Adipocyte (in vitro differentiated cells): ENCODE results near the gene ADCY6.
"Not testable (repeated sequence)": the region's sequence is repeated elsewhere in the genome, so short reads cannot be mapped to it uniquely, and the experiment has no call there.

Source experiments
- DNase-seq: peaks from one replicate; pipeline ENCODE4 v3.0.0-alpha.2; 2015; ENCODE audit warnings: low read depth
- H3K27me3 ChIP-seq: replicated peaks from 2 replicates; pipeline ENCODE4 v1.7.0; 2013; ENCODE audit warnings: mild to moderate bottlenecking, low read length, moderate library complexity; ENCODE audit not compliant: control insufficient read depth, insufficient read depth
- H3K36me3 ChIP-seq: 2 replicates; pipeline ENCODE4 v1.7.0; 2013; ENCODE audit warnings: low read length, mild to moderate bottlenecking, moderate library complexity; ENCODE audit not compliant: control insufficient read depth, insufficient read depth, severe bottlenecking
- H3K4me1 ChIP-seq: 2 replicates; pipeline ENCODE4 v1.7.0; 2013; ENCODE audit warnings: mild to moderate bottlenecking, low read length, moderate library complexity; ENCODE audit not compliant: control insufficient read depth, insufficient read depth
- H3K4me3 ChIP-seq: 2 replicates; pipeline ENCODE4 v1.7.0; 2013; ENCODE audit warnings: mild to moderate bottlenecking, low read length, moderate library complexity
- H3K9ac ChIP-seq: 2 replicates; pipeline ENCODE4 v1.7.0; 2013; ENCODE audit warnings: mild to moderate bottlenecking, low read length, moderate library complexity
- H3K9me3 ChIP-seq: 2 replicates; pipeline ENCODE4 v1.7.0; 2013; ENCODE audit warnings: mild to moderate bottlenecking, low read length, moderate library complexity; ENCODE audit not compliant: control insufficient read depth

ADCY6 gene

GRCh38 chr12:48736456-48736855 lies 52.4 kb downstream of the ADCY6 start:
- H3K27me3 ChIP-seq = peaks cover 12% of the 10 kb centered on the region
- no peaks in the 10 kb centered on the region for H3K9me3 ChIP-seq
- no peaks in the 10 kb centered on the region for H3K36me3 ChIP-seq
- H3K9ac ChIP-seq = no peak overlapping the region
- no peaks in the 10 kb centered on the region for H3K4me1 ChIP-seq
- no peak for DNase-seq
- H3K4me3 ChIP-seq = no peak overlapping the region

GRCh38 chr12:48728807-48729206 lies 60.1 kb downstream of the ADCY6 start:
- no peak overlapping the region for H3K4me3 ChIP-seq
- no peaks in the 10 kb centered on the region for H3K27me3 ChIP-seq
- no peaks in the 10 kb centered on the region for H3K36me3 ChIP-seq
- no peaks in the 10 kb centered on the region for H3K9me3 ChIP-seq
- H3K9ac ChIP-seq = no peak overlapping the region
- DNase-seq = no peak
- H3K4me1 ChIP-seq = no peaks in the 10 kb centered on the region

DNA sequence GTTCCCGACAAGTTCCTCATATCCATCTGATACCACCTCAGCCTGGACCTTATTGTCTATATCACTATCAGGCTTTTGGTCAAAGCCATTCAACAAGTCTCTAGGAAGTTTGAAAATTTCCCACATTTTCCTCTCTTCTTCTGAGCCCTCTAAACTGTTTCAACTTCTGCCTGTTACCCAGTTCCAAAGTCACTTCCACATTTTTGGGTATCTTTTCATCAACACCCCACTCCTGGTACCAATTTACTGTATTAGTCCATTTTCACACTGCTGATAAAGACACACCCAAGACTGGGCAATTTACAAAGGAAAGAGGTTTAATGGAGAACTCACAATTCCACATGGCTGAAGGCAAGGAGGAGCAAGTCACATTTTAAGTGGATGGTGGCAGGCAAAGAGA lies 68.2 kb downstream of the ADCY6 start:
- not testable (repeated sequence) for H3K9ac ChIP-seq, H3K4me3 ChIP-seq, H3K4me1 ChIP-seq, DNase-seq, H3K36me3 ChIP-seq, H3K27me3 ChIP-seq
- peaks cover 12% of the 10 kb centered on the region for H3K9me3 ChIP-seq

DNA sequence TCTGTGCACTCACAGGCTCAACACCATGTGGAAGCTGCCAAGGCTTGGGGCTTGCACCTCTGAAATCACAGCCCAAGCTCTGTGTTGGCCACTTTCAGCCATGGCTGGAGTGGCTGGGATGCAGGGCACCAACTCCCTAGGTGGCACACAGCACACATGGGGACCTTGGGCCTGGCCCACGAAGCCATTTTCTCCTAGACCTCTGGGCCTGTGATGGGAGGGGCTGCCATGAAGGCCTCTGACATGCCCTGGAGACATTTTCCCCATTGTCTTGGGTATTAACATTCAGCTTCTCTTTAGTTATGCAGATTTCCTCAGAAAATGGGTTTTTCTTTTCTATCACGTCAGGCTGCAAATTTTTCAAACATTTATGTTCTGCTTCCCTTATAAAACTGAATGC lies 68.7 kb downstream of the ADCY6 start:
- H3K4me1 ChIP-seq, H3K9ac ChIP-seq, DNase-seq, H3K36me3 ChIP-seq, H3K4me3 ChIP-seq, H3K27me3 ChIP-seq: not testable (repeated sequence)
- peaks cover 12% of the 10 kb centered on the region for H3K9me3 ChIP-seq

DNA sequence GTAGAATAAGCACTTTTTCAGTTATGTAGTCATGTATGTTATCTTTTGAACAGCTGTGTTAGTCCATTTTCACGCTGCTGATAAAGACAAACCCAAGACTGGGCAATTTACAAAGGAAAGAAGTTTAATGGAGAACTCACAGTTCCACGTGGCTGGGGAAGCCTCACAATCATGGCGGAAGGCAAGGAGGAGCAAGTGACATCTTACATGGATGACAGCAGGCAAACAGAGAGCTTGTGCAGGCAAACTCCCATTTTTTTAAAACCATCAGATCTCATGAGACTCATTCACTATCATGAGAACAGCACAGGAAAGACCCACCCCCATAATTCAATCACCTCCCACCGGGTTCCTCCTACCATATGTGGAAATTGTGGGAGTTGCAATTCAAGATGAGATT lies 69.9 kb downstream of the ADCY6 start:
- H3K4me1 ChIP-seq = peaks cover 14% of the 10 kb centered on the region
- not testable (repeated sequence) for H3K9ac ChIP-seq, H3K4me3 ChIP-seq, H3K27me3 ChIP-seq, DNase-seq, H3K36me3 ChIP-seq
- H3K9me3 ChIP-seq = peaks cover 12% of the 10 kb centered on the region

GRCh38 chr12:48717252-48717695 lies 71.6 kb downstream of the ADCY6 start:
- Histone ChIP-seq H3K9me3 (peaks cover 12% of the 10 kb centered on the region), H3K4me1 (peaks cover 22% of the 10 kb centered on the region), H3K4me3 (peak overlapping the region; percentile 88), H3K36me3 (peaks cover 6% of the 10 kb centered on the region), H3K27me3 (no peaks in the 10 kb centered on the region), H3K9ac (peak overlapping the region; percentile 97)
- DNase-seq = peak; percentile 23

DNA sequence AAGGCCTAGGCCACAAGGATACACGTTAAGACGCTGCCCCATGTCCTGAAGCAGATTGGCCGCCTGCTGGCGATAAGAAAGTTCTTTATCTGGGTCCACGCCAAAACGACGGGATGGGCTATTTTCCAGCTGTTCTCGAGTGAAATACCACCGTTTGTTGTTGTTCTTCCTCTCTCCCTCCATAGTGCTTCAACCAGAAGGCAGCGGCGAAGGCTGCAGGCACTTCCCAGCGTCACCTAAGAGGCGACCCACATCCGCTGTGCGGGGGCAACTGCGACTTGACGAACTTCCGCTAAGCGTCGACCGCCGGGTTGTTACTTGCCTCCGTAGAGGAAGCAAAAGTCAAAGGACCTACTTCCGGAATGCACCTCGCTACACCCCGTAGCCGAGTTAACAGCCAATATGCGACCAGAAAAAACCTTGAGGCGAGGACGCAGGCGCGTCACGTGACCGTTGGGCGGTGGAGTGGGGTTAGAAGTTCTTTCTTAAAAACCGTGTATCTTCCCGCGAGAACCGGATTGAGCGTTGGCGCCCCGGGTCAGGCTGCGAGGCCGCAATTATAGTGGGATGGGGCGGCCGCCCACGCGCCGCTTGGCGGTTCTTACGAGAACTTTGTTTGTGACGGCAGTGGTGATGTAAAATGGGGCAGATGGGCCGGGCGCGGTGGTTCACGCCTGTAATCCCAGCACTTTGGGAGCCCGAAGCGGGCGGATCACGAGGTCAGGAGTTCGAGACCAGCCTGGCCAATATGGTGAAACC lies 72.2 kb downstream of the ADCY6 start, which contains the start of gene CCNT1:
CCNT1 (minus strand) TSS at position 215 of the 759 bp plus-strand sequence; CDS start at position 183, 32 bp downstream.
- no peaks in the 10 kb centered on the region for H3K27me3 ChIP-seq
- peaks cover 11% of the 10 kb centered on the region for H3K36me3 ChIP-seq
- H3K9ac ChIP-seq = peak within 1 kb of the TSS; percentile 97
- H3K9me3 ChIP-seq = peaks cover 12% of the 10 kb centered on the region
- H3K4me3 ChIP-seq = peak within 1 kb of the TSS; percentile 88
- peak; percentile 100 for DNase-seq
- peaks cover 22% of the 10 kb centered on the region for H3K4me1 ChIP-seq
